Measurements from ENCODE around the gene COL18A1.

The COL18A1 gene

DNA sequence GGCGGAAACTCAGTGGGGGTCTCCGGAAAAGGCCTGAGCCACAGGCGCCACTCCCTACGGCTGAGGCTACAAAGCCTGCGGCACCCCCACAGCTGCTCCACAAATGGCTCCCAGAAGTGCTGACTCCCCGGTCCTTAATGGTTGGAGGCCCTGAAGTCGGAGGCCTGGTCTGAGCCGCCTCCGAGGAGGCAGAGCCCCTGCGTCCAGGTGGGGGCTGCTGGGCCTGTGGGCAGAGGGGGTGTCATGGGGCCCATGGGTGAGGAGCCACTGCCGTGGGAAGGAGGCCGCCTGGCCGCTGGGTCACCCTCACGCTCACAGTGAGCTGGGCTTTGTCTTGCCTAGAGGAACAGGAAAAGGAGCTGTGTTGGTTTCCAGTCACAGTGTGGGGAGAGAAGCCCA, 12.4 kb upstream of the COL18A1 start:
- peak overlapping the region; percentile 26 for H3K23ac ChIP-seq (ENCODE audit: low read depth, low read length, poor library complexity)
- no peak for DNase-seq (ENCODE audit: low spot score)
- no CpG with 5 or more reads among the region's 14 CpGs for WGBS, 2 donors (ENCODE audit: extremely low coverage in 2 of 2, insufficient read length in 2 of 2, insufficient replicate concordance in 1 of 2)
- no peak overlapping the region for H3K9ac ChIP-seq (ENCODE audit: low read depth, low read length, poor library complexity)
- H4K91ac ChIP-seq (ENCODE audit: low read depth, low read length, poor library complexity) = no peak overlapping the region
- H2BK120ac ChIP-seq (ENCODE audit: low read depth, low read length) = no peak overlapping the region
- H3K4me3 ChIP-seq (ENCODE audit: low read length in 2 of 2) = no peak overlapping the region
- peaks cover 0 to 10% of the 10 kb centered on the region in 2 donors for H3K4me1 ChIP-seq (ENCODE audit: control insufficient read depth in 2 of 2, insufficient read depth in 1 of 2, low read depth in 1 of 2, low read length in 2 of 2)
- peak overlapping the region; percentile 44 for H3K18ac ChIP-seq (ENCODE audit: low read length)
- H2BK15ac ChIP-seq (ENCODE audit: low read length) = no peak overlapping the region
- no peaks in the 10 kb centered on the region for H3K36me3 ChIP-seq (replicated peaks in 1 of 2; ENCODE audit: control insufficient read depth in 2 of 2, insufficient read depth in 2 of 2, low read length in 2 of 2)
- H3K27ac ChIP-seq (replicated peaks; ENCODE audit: low read length) = no peak overlapping the region
- peak overlapping the region; percentile 49 for H3K14ac ChIP-seq (ENCODE audit: low read length)
- H3K4me2 ChIP-seq (ENCODE audit: insufficient read depth, low read length, poor library complexity, severe bottlenecking) = no peak overlapping the region
- H4K8ac ChIP-seq (ENCODE audit: low read depth, low read length) = no peak overlapping the region
- H2BK5ac ChIP-seq (ENCODE audit: low read length) = no peak overlapping the region
- H2BK12ac ChIP-seq (ENCODE audit: low read length) = no peak overlapping the region
- H3K9me3 ChIP-seq (replicated peaks in 1 of 2; ENCODE audit: control insufficient read depth in 2 of 2, insufficient read depth in 1 of 2, low read depth in 1 of 2, low read length in 2 of 2) = no peaks in the 10 kb centered on the region
- H2AFZ ChIP-seq (ENCODE audit: low read length) = no peak overlapping the region
- no peaks in the 10 kb centered on the region for H3K79me1 ChIP-seq (ENCODE audit: low read depth, low read length)
- H2AK5ac ChIP-seq (ENCODE audit: low read depth, low read length) = peak overlapping the region; percentile 73
- peaks cover 0 to 76% (median 0%) of the 10 kb centered on the region in 3 experiments for H3K27me3 ChIP-seq (ENCODE audit: control insufficient read depth in 3 of 3, insufficient read depth in 3 of 3, low read depth in 1 of 3, low read length in 3 of 3)
- no peak overlapping the region for H3K4ac ChIP-seq (ENCODE audit: low read length)

DNA sequence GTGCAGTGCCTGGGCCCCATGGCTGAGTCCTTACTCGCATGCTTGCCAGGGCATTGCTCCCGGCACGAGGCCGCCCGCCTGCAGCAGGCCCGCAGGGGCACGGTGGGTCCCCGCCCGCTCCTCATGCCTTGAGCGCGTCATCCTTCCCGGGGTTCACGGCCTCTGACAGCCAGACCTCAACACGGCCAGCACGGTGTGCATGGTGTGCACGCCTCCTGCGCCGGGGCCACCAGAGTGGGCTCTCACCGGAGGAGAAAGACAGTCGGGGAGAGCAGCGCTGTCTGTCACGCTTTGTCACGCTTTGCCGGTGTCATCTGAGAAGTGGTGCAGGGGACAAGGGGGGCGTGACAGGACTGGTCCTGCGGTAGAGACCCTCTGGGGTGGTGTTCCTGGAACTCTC, 11.9 kb upstream of the COL18A1 start:
- WGBS, 2 donors (ENCODE audit: extremely low coverage in 2 of 2, insufficient read length in 2 of 2, insufficient replicate concordance in 1 of 2) = no CpG with 5 or more reads among the region's 26 CpGs
- H3K4me3 ChIP-seq (ENCODE audit: low read length in 2 of 2) = peak overlapping the region in 1 of 2 donors; percentile 47
- H3K23ac ChIP-seq (ENCODE audit: low read depth, low read length, poor library complexity) = peak overlapping the region; percentile 26
- H3K27me3 ChIP-seq (ENCODE audit: control insufficient read depth in 3 of 3, insufficient read depth in 3 of 3, low read depth in 1 of 3, low read length in 3 of 3) = peaks cover 0 to 79% (median 0%) of the 10 kb centered on the region in 3 experiments
- H3K4me2 ChIP-seq (ENCODE audit: insufficient read depth, low read length, poor library complexity, severe bottlenecking) = no peak overlapping the region
- H2AFZ ChIP-seq (ENCODE audit: low read length) = no peak overlapping the region
- H3K9ac ChIP-seq (ENCODE audit: low read depth, low read length, poor library complexity) = peak overlapping the region; percentile 61
- H2BK5ac ChIP-seq (ENCODE audit: low read length) = no peak overlapping the region
- peaks cover 0 to 6% of the 10 kb centered on the region in 2 donors for H3K4me1 ChIP-seq (ENCODE audit: control insufficient read depth in 2 of 2, insufficient read depth in 1 of 2, low read depth in 1 of 2, low read length in 2 of 2)
- no peak overlapping the region for H2BK12ac ChIP-seq (ENCODE audit: low read length)
- H3K14ac ChIP-seq (ENCODE audit: low read length) = peak overlapping the region; percentile 49
- no peak overlapping the region for H4K91ac ChIP-seq (ENCODE audit: low read depth, low read length, poor library complexity)
- no peak overlapping the region for H3K27ac ChIP-seq (replicated peaks; ENCODE audit: low read length)
- no peak overlapping the region for H3K4ac ChIP-seq (ENCODE audit: low read length)
- H2BK120ac ChIP-seq (ENCODE audit: low read depth, low read length) = no peak overlapping the region
- no peaks in the 10 kb centered on the region for H3K9me3 ChIP-seq (replicated peaks in 1 of 2; ENCODE audit: control insufficient read depth in 2 of 2, insufficient read depth in 1 of 2, low read depth in 1 of 2, low read length in 2 of 2)
- no peaks in the 10 kb centered on the region for H3K36me3 ChIP-seq (replicated peaks in 1 of 2; ENCODE audit: control insufficient read depth in 2 of 2, insufficient read depth in 2 of 2, low read length in 2 of 2)
- DNase-seq (ENCODE audit: low spot score) = no peak
- H3K18ac ChIP-seq (ENCODE audit: low read length) = peak overlapping the region; percentile 45
- H3K79me1 ChIP-seq (ENCODE audit: low read depth, low read length) = no peaks in the 10 kb centered on the region
- no peak overlapping the region for H4K8ac ChIP-seq (ENCODE audit: low read depth, low read length)
- H2BK15ac ChIP-seq (ENCODE audit: low read length) = no peak overlapping the region
- H2AK5ac ChIP-seq (ENCODE audit: low read depth, low read length) = peak overlapping the region; percentile 73

DNA sequence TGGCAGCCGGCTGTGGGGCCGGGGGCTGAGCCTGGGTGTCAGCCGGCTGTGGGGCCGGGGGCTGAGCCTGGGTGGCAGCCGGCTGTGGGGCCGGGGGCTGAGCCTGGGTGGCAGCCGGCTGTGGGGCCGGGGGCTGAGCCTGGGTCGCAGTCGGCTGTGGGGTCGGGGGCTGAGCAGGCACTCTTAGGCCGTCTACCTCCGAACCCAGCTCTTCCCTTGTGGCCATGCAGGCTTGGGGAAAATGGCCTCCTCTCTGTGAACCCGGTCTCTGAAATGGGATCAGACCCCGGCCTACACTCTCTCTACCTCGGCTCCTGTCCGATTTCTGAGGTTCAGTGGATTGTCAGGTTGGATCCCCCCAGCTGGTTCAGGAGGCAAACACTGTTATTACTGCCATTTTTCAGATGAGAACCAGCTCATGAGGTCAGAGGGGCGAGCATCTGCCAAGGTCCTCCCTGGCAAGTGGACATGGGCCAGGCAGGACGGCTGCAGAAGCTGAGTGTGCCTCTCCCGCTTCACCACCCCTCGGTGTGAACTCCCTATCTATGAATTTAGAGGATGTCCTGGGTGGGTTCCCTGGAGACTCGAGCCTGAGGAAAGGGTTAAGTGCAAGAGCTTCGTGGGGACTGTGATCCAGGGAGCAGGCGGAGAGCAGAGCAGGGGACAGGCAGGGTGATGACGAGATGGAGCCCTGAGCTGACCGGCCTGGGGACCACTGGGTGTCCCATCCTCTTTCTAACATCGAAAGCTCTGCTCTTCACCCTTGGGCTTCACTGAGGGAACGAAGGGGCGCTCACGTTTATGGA, 10.9 kb upstream of the COL18A1 start:
- no peaks in the 10 kb centered on the region for H3K4me1 ChIP-seq (ENCODE audit: control insufficient read depth in 2 of 2, insufficient read depth in 1 of 2, low read depth in 1 of 2, low read length in 2 of 2)
- no peak overlapping the region for H4K91ac ChIP-seq (ENCODE audit: low read depth, low read length, poor library complexity)
- H3K4ac ChIP-seq (ENCODE audit: low read length) = no peak overlapping the region
- H2AFZ ChIP-seq (ENCODE audit: low read length) = no peak overlapping the region
- no peak overlapping the region for H3K27ac ChIP-seq (replicated peaks; ENCODE audit: low read length)
- H3K36me3 ChIP-seq (replicated peaks in 1 of 2; ENCODE audit: control insufficient read depth in 2 of 2, insufficient read depth in 2 of 2, low read length in 2 of 2) = no peaks in the 10 kb centered on the region
- no peak overlapping the region for H2BK5ac ChIP-seq (ENCODE audit: low read length)
- H3K4me2 ChIP-seq (ENCODE audit: insufficient read depth, low read length, poor library complexity, severe bottlenecking) = no peak overlapping the region
- H3K27me3 ChIP-seq (ENCODE audit: control insufficient read depth in 3 of 3, insufficient read depth in 3 of 3, low read depth in 1 of 3, low read length in 3 of 3) = peaks cover 0 to 75% (median 0%) of the 10 kb centered on the region in 3 experiments
- no peak overlapping the region for H3K9ac ChIP-seq (ENCODE audit: low read depth, low read length, poor library complexity)
- no peak overlapping the region for H3K14ac ChIP-seq (ENCODE audit: low read length)
- no CpG with 5 or more reads among the region's 30 CpGs for WGBS, 2 donors (ENCODE audit: extremely low coverage in 2 of 2, insufficient read length in 2 of 2, insufficient replicate concordance in 1 of 2)
- H3K23ac ChIP-seq (ENCODE audit: low read depth, low read length, poor library complexity) = no peak overlapping the region
- H2BK15ac ChIP-seq (ENCODE audit: low read length) = no peak overlapping the region
- no peaks in the 10 kb centered on the region for H3K9me3 ChIP-seq (replicated peaks in 1 of 2; ENCODE audit: control insufficient read depth in 2 of 2, insufficient read depth in 1 of 2, low read depth in 1 of 2, low read length in 2 of 2)
- no peak overlapping the region for H3K18ac ChIP-seq (ENCODE audit: low read length)
- no peak overlapping the region for H2BK12ac ChIP-seq (ENCODE audit: low read length)
- H3K4me3 ChIP-seq (ENCODE audit: low read length in 2 of 2) = no peak overlapping the region
- no peak overlapping the region for H2AK5ac ChIP-seq (ENCODE audit: low read depth, low read length)
- DNase-seq (ENCODE audit: low spot score) = no peak
- no peak overlapping the region for H2BK120ac ChIP-seq (ENCODE audit: low read depth, low read length)
- H3K79me1 ChIP-seq (ENCODE audit: low read depth, low read length) = no peaks in the 10 kb centered on the region
- no peak overlapping the region for H4K8ac ChIP-seq (ENCODE audit: low read depth, low read length)

DNA sequence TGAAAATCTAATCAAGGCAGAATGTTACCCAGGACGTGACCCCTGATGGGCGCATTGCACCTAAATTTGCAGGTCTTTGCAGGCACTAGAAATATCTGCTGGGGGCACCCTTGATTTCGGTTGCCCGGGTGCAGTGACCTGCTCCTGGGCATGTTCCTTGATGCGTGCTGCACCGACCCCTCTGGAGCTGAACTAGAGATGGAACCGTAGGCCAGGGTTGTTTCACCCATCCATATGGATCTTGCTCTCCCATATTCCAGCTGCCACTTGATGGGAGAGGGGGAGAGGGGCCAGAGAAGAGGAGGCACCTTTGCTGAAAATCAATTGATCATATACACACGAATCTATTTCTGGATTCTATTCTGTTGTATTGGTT, 8.4 kb upstream of the COL18A1 start:
- Histone ChIP-seq H3K18ac (ENCODE audit: low read length) (no peak overlapping the region), H4K8ac (ENCODE audit: low read depth, low read length) (no peak overlapping the region), H3K36me3 (replicated peaks in 1 of 2; ENCODE audit: control insufficient read depth in 2 of 2, insufficient read depth in 2 of 2, low read length in 2 of 2) (no peaks in the 10 kb centered on the region), H2AFZ (ENCODE audit: low read length) (no peak overlapping the region), H2BK5ac (ENCODE audit: low read length) (no peak overlapping the region), H3K4me2 (ENCODE audit: insufficient read depth, low read length, poor library complexity, severe bottlenecking) (no peak overlapping the region), H4K91ac (ENCODE audit: low read depth, low read length, poor library complexity) (no peak overlapping the region), H3K23ac (ENCODE audit: low read depth, low read length, poor library complexity) (no peak overlapping the region), H3K14ac (ENCODE audit: low read length) (no peak overlapping the region), H2AK5ac (ENCODE audit: low read depth, low read length) (no peak overlapping the region), H3K9ac (ENCODE audit: low read depth, low read length, poor library complexity) (no peak overlapping the region), H3K79me1 (ENCODE audit: low read depth, low read length) (no peaks in the 10 kb centered on the region), H2BK12ac (ENCODE audit: low read length) (no peak overlapping the region), H3K9me3 (replicated peaks in 1 of 2; ENCODE audit: control insufficient read depth in 2 of 2, insufficient read depth in 1 of 2, low read depth in 1 of 2, low read length in 2 of 2) (peaks cover 0 to 7% of the 10 kb centered on the region in 2 donors), H3K4ac (ENCODE audit: low read length) (no peak overlapping the region), H3K27ac (replicated peaks; ENCODE audit: low read length) (no peak overlapping the region), H3K4me3 (ENCODE audit: low read length in 2 of 2) (no peak overlapping the region), H3K4me1 (ENCODE audit: control insufficient read depth in 2 of 2, insufficient read depth in 1 of 2, low read depth in 1 of 2, low read length in 2 of 2) (no peaks in the 10 kb centered on the region), H2BK120ac (ENCODE audit: low read depth, low read length) (no peak overlapping the region), H3K27me3 (ENCODE audit: control insufficient read depth in 3 of 3, insufficient read depth in 3 of 3, low read depth in 1 of 3, low read length in 3 of 3) (peaks cover 0 to 63% (median 0%) of the 10 kb centered on the region in 3 experiments), H2BK15ac (ENCODE audit: low read length) (no peak overlapping the region)
- no CpG with 5 or more reads among the region's 8 CpGs for WGBS, 2 donors (ENCODE audit: extremely low coverage in 2 of 2, insufficient read length in 2 of 2, insufficient replicate concordance in 1 of 2)
- DNase-seq (ENCODE audit: low spot score) = no peak
